Neutrophil (primary cell): ENCODE measurements around the gene NAT10.

Source experiments
- H3K27ac ChIP-seq: fragments of 200-600 bp; sonication (generic); 2 replicates; pipeline ENCODE4 v1.5.1; 2016; ENCODE audit warnings: mild to moderate bottlenecking, moderate library complexity
- H3K27me3 ChIP-seq: fragments of 200-600 bp; sonication (generic); 2 replicates; pipeline ENCODE4 v1.6.0; 2016; ENCODE audit warnings: mild to moderate bottlenecking
- H3K36me3 ChIP-seq: fragments of 200-600 bp; sonication (generic); 2 replicates; pipeline ENCODE4 v1.5.1; 2017
- H3K4me1 ChIP-seq, 2 experiments: fragments of 200-600 bp in 1 of 2; sonication (generic) in 1 of 2; 1 replicate in 1 of 2; 2 replicates in 1 of 2; pipeline versions ENCODE4 v1.5.1 to v1.6.1; 2013 to 2016; ENCODE audit warnings: low read depth in 1 of 2, low read length in 1 of 2, mild to moderate bottlenecking in 1 of 2, moderate library complexity in 1 of 2; ENCODE audit not compliant: control insufficient read depth in 1 of 2, insufficient read depth in 1 of 2
- H3K4me3 ChIP-seq, 2 experiments: fragments of 200-600 bp in 1 of 2; sonication (generic) in 1 of 2; 1 replicate in 1 of 2; 2 replicates in 1 of 2; pipeline ENCODE4 v1.5.1; 2013 to 2016; ENCODE audit warnings: low read depth in 1 of 2, low read length in 1 of 2, mild to moderate bottlenecking in 1 of 2, moderate library complexity in 1 of 2
- H3K9me3 ChIP-seq: fragments of 200-600 bp; sonication (generic); 2 replicates; pipeline ENCODE4 v1.5.1; 2016
- CTCF ChIP-seq: fragments of 200-600 bp; sonication (generic); IDR thresholded peaks from 2 replicates; pipeline ENCODE4 v1.5.1; 2016; ENCODE audit warnings: antibody characterized with exemption

The NAT10 gene

GRCh38 chr11:34183848-34184391 is 78.5 kb downstream of the NAT10 start:
- Histone ChIP-seq H3K4me3 (no peak overlapping the region), H3K27me3 (no peaks in the 10 kb centered on the region), H3K9me3 (no peaks in the 10 kb centered on the region), H3K4me1 (no peaks in the 10 kb centered on the region), H3K36me3 (no peaks in the 10 kb centered on the region), H3K27ac (no peak overlapping the region)
- no peak for TF ChIP-seq CTCF

- no peak overlapping the region for H3K4me3 ChIP-seq
- H3K4me1 ChIP-seq = no peaks in the 10 kb centered on the region
- no peaks in the 10 kb centered on the region for H3K27me3 ChIP-seq
- H3K27ac ChIP-seq = no peak overlapping the region
- no peaks in the 10 kb centered on the region for H3K36me3 ChIP-seq
- no peak for TF ChIP-seq CTCF
- no peaks in the 10 kb centered on the region for H3K9me3 ChIP-seq
Measured at GRCh38 chr11:34184505-34185015, 79.1 kb downstream of the NAT10 start.

GRCh38 chr11:34185926-34186841 is 80.8 kb downstream of the NAT10 start:
- no peaks in the 10 kb centered on the region for H3K27me3 ChIP-seq
- no peaks in the 10 kb centered on the region for H3K36me3 ChIP-seq
- H3K4me3 ChIP-seq = no peak overlapping the region
- TF ChIP-seq CTCF = no peak
- no peaks in the 10 kb centered on the region for H3K4me1 ChIP-seq
- no peak overlapping the region for H3K27ac ChIP-seq
- no peaks in the 10 kb centered on the region for H3K9me3 ChIP-seq

- H3K9me3 ChIP-seq = no peaks in the 10 kb centered on the region
- H3K27me3 ChIP-seq = no peaks in the 10 kb centered on the region
- no peak for TF ChIP-seq CTCF
- H3K36me3 ChIP-seq = no peaks in the 10 kb centered on the region
- H3K27ac ChIP-seq = no peak overlapping the region
- no peak overlapping the region for H3K4me3 ChIP-seq
- H3K4me1 ChIP-seq = no peaks in the 10 kb centered on the region
Measured at GRCh38 chr11:34188181-34188580, 82.8 kb downstream of the NAT10 start.

- Histone ChIP-seq H3K27me3 (no peaks in the 10 kb centered on the region), H3K9me3 (no peaks in the 10 kb centered on the region)
- no peak for TF ChIP-seq CTCF
Measured at GRCh38 chr11:34189191-34189590, 83.8 kb downstream of the NAT10 start.

More at GRCh38 chr11:34189191-34189590, 83.8 kb downstream of the NAT10 start:
- no peak overlapping the region for H3K4me3 ChIP-seq
- H3K4me1 ChIP-seq = no peaks in the 10 kb centered on the region
- H3K27ac ChIP-seq = no peak overlapping the region
- no peaks in the 10 kb centered on the region for H3K36me3 ChIP-seq
